ENCODE measurements around the gene XYLT1. TPM values are rescaled to one million over a fixed set of nuclear protein-coding genes. Genes with fewer than 3 reads are reported as not detected.

Gene XYLT1
- total RNA-seq, 1 donor from 2014 or later: 12.3 TPM

- H3K4me3 Mint-ChIP-seq (ENCODE audit: low read depth): no peak overlapping the region
- peaks cover 3% of the 10 kb centered on the region for H3K4me1 Mint-ChIP-seq (ENCODE audit: low read depth)
- H3K36me3 Mint-ChIP-seq (ENCODE audit: insufficient read depth): no peaks in the 10 kb centered on the region
- no peak for TF ChIP-seq CTCF (IDR thresholded peaks at IDR 0.05; ENCODE audit: unreplicated experiment)
- no peak overlapping the region for H3K27ac Mint-ChIP-seq
- no peaks in the 10 kb centered on the region for H3K27me3 Mint-ChIP-seq
- no peaks in the 10 kb centered on the region for H3K9me3 Mint-ChIP-seq (ENCODE audit: low read depth)
- no peak for DNase-seq (ENCODE audit: low spot score, unreplicated experiment)
Observed at GRCh38 chr16:17329391-17329790, 141.4 kb downstream of the XYLT1 start.

- H3K27me3 Mint-ChIP-seq: no peaks in the 10 kb centered on the region
- H3K4me3 Mint-ChIP-seq (ENCODE audit: low read depth): no peak overlapping the region
- no peaks in the 10 kb centered on the region for H3K36me3 Mint-ChIP-seq (ENCODE audit: insufficient read depth)
- H3K4me1 Mint-ChIP-seq (ENCODE audit: low read depth): peaks cover 3% of the 10 kb centered on the region
- H3K9me3 Mint-ChIP-seq (ENCODE audit: low read depth): no peaks in the 10 kb centered on the region
- H3K27ac Mint-ChIP-seq: no peak overlapping the region
- no peak for DNase-seq (ENCODE audit: low spot score, unreplicated experiment)
- TF ChIP-seq CTCF (IDR thresholded peaks at IDR 0.05; ENCODE audit: unreplicated experiment): no peak
Observed at GRCh38 chr16:17328932-17329331, 141.8 kb downstream of the XYLT1 start.

GRCh38 chr16:17327664-17328335 is 143.0 kb downstream of the XYLT1 start:
- H3K4me1 Mint-ChIP-seq (ENCODE audit: low read depth): peaks cover 3% of the 10 kb centered on the region
- DNase-seq (ENCODE audit: low spot score, unreplicated experiment): no peak
- H3K27ac Mint-ChIP-seq: no peak overlapping the region
- H3K9me3 Mint-ChIP-seq (ENCODE audit: low read depth): no peaks in the 10 kb centered on the region
- H3K36me3 Mint-ChIP-seq (ENCODE audit: insufficient read depth): no peaks in the 10 kb centered on the region
- H3K4me3 Mint-ChIP-seq (ENCODE audit: low read depth): no peak overlapping the region
- no peaks in the 10 kb centered on the region for H3K27me3 Mint-ChIP-seq
- TF ChIP-seq CTCF (IDR thresholded peaks at IDR 0.05; ENCODE audit: unreplicated experiment): no peak

- no peaks in the 10 kb centered on the region for H3K27me3 Mint-ChIP-seq
- no peaks in the 10 kb centered on the region for H3K36me3 Mint-ChIP-seq (ENCODE audit: insufficient read depth)
- DNase-seq (ENCODE audit: low spot score, unreplicated experiment): no peak
- H3K4me1 Mint-ChIP-seq (ENCODE audit: low read depth): peaks cover 3% of the 10 kb centered on the region
- H3K27ac Mint-ChIP-seq: no peak overlapping the region
- H3K9me3 Mint-ChIP-seq (ENCODE audit: low read depth): no peaks in the 10 kb centered on the region
- no peak for TF ChIP-seq CTCF (IDR thresholded peaks at IDR 0.05; ENCODE audit: unreplicated experiment)
- H3K4me3 Mint-ChIP-seq (ENCODE audit: low read depth): no peak overlapping the region
Observed at GRCh38 chr16:17325476-17326143, 145.2 kb downstream of the XYLT1 start.

DNA sequence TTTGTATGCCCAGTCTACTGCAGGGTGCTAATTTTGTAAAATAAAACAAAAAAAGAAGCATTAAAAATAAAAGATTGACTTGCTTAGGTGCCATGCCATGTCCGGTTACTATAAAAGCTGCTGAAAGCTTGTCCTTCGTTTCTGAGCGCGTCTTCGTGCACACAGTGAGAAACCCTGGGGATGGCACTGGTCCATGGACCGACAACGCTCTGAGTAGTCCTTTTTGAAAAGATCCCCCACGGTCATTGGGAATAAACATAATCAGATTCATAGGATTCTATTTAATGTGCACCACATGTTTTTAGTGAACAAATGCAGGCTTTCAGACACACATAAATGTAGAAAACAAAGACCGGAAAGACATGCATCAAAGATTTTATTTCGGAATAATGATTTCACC is 146.3 kb downstream of the XYLT1 start:
- no peaks in the 10 kb centered on the region for H3K36me3 Mint-ChIP-seq (ENCODE audit: insufficient read depth)
- no peak overlapping the region for H3K27ac Mint-ChIP-seq
- no peak overlapping the region for H3K4me3 Mint-ChIP-seq (ENCODE audit: low read depth)
- no peak for DNase-seq (ENCODE audit: low spot score, unreplicated experiment)
- no peak for TF ChIP-seq CTCF (IDR thresholded peaks at IDR 0.05; ENCODE audit: unreplicated experiment)
- H3K27me3 Mint-ChIP-seq: no peaks in the 10 kb centered on the region
- H3K9me3 Mint-ChIP-seq (ENCODE audit: low read depth): no peaks in the 10 kb centered on the region
- H3K4me1 Mint-ChIP-seq (ENCODE audit: low read depth): peaks cover 2% of the 10 kb centered on the region
